Measurements from ENCODE around the gene PRADC1. TPM values are rescaled to one million over a fixed set of nuclear protein-coding genes. Genes with fewer than 3 reads are reported as not detected.

PRADC1 gene
- polyA plus RNA-seq, 4 donors: 12.1 to 17.4 (median 13.1) TPM

DNA sequence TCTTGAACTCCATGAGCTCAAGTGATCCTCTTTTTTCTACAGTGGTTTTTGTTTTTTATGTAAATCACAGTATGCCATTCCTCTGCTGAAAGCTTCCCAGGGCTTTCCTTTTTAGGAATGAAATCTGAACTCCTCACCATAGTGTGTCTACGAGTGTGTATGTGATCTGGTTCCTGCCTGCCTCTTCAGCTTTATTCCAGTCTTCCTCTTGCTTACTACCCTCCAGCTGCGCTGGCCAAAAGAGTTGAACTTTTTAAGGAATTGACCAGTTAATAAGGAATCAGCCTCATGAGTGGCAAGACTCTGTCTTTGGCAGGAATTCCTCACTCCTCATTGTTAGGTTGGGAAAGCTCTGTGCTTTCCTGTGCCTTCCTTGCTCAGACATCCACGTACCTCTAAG is 5.1 kb upstream of the PRADC1 start:
- DNase-seq (ENCODE audit: low read depth in 4 of 4, low spot score in 3 of 4): no peak

- DNase-seq (ENCODE audit: low read depth in 4 of 4, low spot score in 3 of 4): no peak
Measured at GRCh38 chr2:73237168-73237567, 4.1 kb upstream of the PRADC1 start.

DNA sequence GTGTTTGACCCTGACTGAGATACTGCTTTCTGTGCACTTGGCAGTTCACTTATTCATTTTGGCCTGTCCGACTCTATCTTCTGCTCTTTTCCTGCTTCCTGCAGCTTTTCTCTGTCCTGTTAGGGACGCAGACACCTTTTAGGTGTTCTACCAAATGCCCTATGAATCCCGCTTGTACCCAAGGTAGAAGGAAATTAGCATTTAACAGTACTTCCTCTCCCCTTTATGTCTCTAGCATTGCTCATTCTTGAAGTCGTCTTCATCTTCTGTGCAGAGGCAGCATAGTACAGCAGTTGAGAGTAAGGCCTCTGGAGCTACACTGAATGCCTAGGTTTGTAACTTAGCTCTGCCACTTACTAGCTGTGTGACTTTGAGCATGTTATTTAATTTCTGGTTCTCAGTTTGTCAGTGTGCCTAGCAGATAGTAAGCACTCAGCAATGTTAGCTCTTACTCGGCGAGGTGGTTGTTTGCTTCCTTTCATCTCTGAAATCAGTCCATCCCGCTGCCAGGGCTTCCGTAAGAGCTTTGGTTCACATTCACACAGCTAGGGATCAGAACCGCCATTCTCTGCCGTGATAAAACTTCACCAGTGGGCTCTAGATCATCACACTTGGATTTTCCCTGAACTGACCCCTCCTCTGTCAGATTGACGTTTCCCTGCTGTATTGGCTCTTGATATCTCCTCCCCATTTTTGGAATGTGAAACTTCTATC is 2.4 kb upstream of the PRADC1 start:
- no peak for DNase-seq (ENCODE audit: low read depth in 4 of 4, low spot score in 3 of 4)

- peak; percentile 72 to 89 (median 82) for DNase-seq (ENCODE audit: low read depth in 4 of 4, low spot score in 3 of 4)
Measured at GRCh38 chr2:73233932-73234832, 1.1 kb upstream of the PRADC1 start, which contains the start of gene CCT7. Gene CCT7 (plus strand): TSS chr2:73234308. CDS start chr2:73234379, 71 bp downstream.

- DNase-seq (ENCODE audit: low read depth in 4 of 4, low spot score in 3 of 4): no peak
Measured at GRCh38 chr2:73232403-73233153, 461 bp downstream of the PRADC1 start.

DNA sequence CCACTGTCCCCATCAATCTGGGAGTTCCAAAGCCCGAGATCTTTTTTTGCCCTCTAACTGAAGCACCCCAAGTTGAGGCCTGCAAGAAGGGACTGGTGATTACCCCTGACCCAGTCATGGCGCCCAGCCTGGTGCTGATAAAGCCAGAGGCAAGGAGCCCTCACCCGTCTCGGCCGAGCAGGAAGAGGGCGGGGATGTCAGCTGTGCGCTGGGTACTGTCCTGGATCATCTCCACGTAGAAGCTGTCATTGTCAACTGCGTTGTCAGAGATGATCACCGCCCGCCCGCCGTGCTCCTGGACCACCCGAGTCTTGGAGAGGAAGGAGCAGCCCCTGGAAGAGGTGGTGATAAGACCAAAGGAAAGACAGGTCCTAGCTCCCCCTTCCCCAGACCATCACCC is 4.4 kb downstream of the PRADC1 start:
- DNase-seq (ENCODE audit: low read depth in 4 of 4, low spot score in 3 of 4): no peak

- no peak for DNase-seq (ENCODE audit: low read depth in 4 of 4, low spot score in 3 of 4)
Measured at GRCh38 chr2:73227086-73227485, 6.0 kb downstream of the PRADC1 start.

DNA sequence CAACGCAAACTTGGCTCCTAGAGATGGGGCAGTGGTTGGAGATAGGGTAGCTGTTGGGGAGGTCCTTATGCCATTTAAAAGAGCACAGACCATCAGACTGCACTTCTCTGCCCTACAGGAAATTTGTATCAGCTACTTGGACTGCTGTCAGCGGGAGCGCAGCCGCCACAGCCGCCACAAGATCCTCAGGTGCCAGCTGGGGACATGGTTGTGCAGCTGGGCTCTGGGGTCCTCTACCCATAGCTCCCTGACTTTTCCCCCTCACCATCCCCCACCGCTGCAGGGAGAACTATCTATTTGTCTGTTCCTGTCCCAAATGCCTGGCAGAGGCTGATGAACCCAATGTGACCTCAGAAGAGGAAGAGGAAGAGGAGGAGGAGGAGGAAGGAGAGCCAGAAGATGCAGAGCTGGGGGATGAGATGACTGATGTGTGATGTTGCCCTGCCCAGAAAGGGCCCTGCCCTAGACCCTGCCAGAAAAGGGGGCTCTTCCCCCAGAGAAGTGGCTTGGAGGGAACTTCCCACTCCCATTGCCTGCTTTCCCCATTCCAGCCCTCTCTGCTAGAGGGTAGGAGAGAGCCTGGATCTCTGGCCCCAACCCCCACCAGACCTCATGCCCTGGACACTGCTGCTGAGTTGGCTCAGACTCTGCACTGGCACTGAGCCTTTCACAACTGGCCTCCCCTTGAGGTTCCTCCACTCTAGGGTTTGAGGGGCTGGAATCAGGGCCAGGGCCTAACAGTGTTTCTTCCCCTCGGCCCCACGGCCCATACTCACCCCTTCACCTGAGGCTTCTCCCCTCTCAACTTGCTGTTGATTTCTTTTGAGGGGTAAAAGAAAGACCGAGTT is 7.3 kb downstream of the PRADC1 start:
- DNase-seq (ENCODE audit: low read depth in 4 of 4, low spot score in 3 of 4): no peak

DNA sequence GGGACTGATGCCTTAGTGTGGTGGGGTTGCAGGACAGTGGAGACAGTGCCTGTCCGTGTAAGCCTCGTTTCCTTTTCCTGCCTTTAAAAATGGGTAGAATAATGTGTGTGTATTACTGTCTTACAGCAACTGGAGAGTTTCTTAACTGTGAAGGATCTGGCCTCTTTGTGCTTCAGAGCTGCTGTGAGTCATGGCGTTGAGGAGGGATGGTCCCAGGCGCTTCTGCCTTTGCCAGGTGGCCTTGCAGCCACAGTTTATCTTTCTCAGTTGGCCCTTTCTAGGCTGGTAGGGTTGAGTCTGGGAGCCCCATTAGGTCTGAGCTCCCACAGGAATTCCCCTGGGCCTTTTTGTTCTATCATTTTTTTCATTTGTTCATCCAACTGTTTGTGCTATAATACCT is 9.2 kb downstream of the PRADC1 start:
- DNase-seq (ENCODE audit: low read depth in 4 of 4, low spot score in 3 of 4): no peak

DNA sequence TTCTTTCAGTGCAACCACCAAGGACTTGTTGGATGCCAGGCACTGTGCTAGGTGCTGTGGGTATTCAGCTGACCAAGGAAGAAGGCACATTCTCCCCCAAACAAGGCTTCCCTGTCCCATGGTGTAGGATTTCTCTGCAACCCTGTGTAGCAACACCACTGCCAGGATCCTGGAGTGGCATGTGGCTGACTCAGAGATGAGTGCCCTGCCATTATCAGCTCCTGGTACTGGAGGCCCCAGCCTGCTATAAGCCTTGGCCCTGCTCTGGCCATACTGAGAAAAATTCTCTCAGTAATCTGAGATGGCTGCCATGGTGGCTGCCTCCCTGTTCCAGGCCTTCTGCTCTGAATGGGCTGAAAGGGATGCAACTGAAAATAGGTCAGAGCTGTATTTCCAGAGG is 14.7 kb downstream of the PRADC1 start:
- no peak for DNase-seq (ENCODE audit: low read depth in 4 of 4, low spot score in 3 of 4)

- DNase-seq (ENCODE audit: low read depth in 4 of 4, low spot score in 3 of 4): no peak
Measured at GRCh38 chr2:73217826-73218225, 15.2 kb downstream of the PRADC1 start.

DNA sequence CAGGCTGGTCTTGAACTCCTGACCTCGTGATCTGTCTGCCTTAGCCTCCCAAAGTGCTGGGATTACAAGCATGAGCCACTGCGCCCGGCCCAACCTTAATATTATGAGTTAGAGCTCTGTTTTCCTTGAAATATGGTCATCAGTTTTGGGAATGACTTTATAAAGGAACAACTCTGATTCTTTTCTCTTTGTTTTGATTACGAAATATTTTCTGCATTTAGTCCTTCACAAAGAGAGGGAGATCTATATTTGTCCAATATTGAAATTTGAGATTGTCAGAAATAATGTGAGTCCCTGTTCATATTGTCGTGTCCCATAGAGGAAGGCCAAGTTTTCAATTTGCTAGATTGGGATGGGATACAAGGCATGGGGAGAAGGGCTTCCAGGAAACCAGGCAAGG is 15.9 kb downstream of the PRADC1 start:
- no peak for DNase-seq (ENCODE audit: low read depth in 4 of 4, low spot score in 3 of 4)

DNA sequence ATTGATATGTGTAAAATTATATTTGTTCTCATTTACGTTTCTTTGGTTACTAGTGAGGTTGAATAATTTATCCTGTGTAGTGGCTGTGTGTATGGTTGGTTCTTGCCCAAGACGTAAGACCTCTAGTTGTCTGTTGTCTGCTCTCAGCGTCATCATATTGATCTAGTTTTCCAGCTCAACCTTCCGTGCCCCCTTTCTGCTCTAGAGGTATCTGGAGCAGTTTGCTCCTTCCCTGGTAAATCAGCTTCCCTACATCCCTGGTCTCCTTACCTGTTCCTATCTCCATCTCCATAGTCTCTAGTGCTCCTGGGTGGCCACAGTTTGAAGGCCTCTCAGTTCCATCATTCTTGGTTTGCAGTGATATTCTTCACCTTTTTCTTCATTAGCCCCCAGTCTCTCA is 17.8 kb downstream of the PRADC1 start:
- no peak for DNase-seq (ENCODE audit: low read depth in 4 of 4, low spot score in 3 of 4)

- DNase-seq (ENCODE audit: low read depth in 4 of 4, low spot score in 3 of 4): peak in 3 of 4 donors; percentile 65 to 73 (median 66)
Measured at GRCh38 chr2:73214120-73215035, 18.7 kb downstream of the PRADC1 start, which contains the start of gene SMYD5. Gene SMYD5 (plus strand): TSS chr2:73214245. CDS start chr2:73214267, 22 bp downstream.

DNA sequence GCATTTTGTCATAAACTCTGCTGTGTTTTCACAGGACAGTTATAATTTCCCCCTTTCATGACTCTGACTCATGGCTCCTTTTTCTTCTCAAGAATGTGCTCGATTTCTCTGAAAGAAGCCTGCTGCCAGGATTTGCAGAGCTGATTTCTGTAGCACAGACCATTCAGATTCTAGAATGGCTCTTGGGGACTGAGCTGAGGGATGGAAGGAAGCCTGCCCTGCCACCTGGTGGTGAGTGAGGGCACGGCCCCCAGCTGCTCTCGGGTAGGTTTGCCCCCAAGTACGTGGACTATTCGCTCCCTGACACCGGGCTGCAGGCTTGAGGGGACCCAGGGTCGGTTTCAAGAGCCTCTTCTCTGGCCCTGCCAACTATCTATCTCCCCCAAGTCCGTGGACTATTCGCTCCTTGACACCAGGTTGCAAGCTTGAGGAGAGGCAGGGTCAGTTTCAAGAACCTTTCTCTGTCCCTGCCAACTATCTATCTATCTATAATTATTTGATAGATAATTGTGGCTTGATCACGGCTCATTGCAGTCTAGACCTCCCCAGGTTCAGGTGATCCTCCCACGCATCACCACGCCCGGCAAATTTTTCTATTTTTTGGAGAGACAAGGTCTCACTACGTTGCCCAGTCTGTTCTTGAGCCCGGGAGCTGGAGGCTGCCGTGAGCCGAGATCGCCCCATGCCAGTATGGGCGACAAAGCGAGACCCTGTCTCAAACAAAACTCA is 20.4 kb downstream of the PRADC1 start:
- peak in 1 of 4 donors; percentile 16 for DNase-seq (ENCODE audit: low read depth in 4 of 4, low spot score in 3 of 4)

GRCh38 chr2:73212098-73212447 is 21.0 kb downstream of the PRADC1 start:
- DNase-seq (ENCODE audit: low read depth in 4 of 4, low spot score in 3 of 4): no peak

DNA sequence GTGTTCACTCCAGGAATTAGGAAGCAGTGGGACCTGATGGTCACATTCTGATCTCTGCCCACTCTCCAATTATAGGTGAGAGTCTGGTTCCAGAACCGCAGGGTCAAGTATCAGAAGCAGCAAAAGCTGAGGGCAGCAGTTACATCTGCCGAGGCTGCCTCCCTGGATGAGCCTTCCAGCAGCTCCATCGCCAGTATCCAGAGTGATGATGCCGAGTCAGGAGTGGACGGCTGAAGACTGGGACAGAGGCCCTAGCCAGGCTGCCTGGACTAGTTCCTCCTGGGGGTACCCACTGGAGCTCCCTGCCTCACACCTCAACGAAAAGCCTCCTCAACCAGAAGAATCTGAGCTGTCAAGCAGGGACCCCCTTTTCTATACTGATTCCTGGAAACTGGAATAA is 22.3 kb downstream of the PRADC1 start:
- no peak for DNase-seq (ENCODE audit: low read depth in 4 of 4, low spot score in 3 of 4)

- DNase-seq (ENCODE audit: low read depth in 4 of 4, low spot score in 3 of 4): no peak
Measured at GRCh38 chr2:73210019-73210418, 23.0 kb downstream of the PRADC1 start.

Data from left renal pelvis (tissue), 4 donors.